ENCODE measurements around the gene SLC35G6.
"Not testable (repeated sequence)": the region's sequence is repeated elsewhere in the genome, so short reads cannot be mapped to it uniquely, and the experiment has no call there.

SLC35G6 gene

GRCh38 chr17:7482742-7483088, 1.5 kb downstream of the SLC35G6 start:
- H3K27me3 ChIP-seq (replicated peaks in 2 of 5; ENCODE audit: control insufficient read depth in 4 of 5, insufficient read depth in 5 of 5, low read length in 4 of 5); CTCF ChIA-PET; DNase-seq; H3K9me3 ChIP-seq (ENCODE audit: control extremely low read depth in 1 of 5, control insufficient read depth in 4 of 5, insufficient read depth in 2 of 5, low read depth in 1 of 5, low read length in 4 of 5); H3K36me3 ChIP-seq (ENCODE audit: control insufficient read depth in 4 of 4, insufficient read depth in 4 of 4, low read length in 3 of 4): not testable (repeated sequence)
- 80% methylated on average over 6 of the region's 6 CpGs for WGBS (ENCODE audit: insufficient coverage)
- Histone ChIP-seq H3K27ac (ENCODE audit: insufficient read depth in 1 of 2, low read depth in 1 of 2, low read length in 2 of 2, poor library complexity in 1 of 2, severe bottlenecking in 2 of 2) (peak overlapping the region in 1 of 2 experiments; percentile 100), H3K4me3 (ENCODE audit: control insufficient read depth in 1 of 7, extremely low read depth in 1 of 7, insufficient read depth in 4 of 7, low read depth in 2 of 7, low read length in 6 of 7) (peak overlapping the region in 5 of 7 experiments; percentile 81 to 97 (median 88)), H3K4me1 (ENCODE audit: control extremely low read depth in 1 of 4, control insufficient read depth in 4 of 4, insufficient read depth in 4 of 4, low read length in 3 of 4) (peaks cover 12 to 65% (median 52%) of the 10 kb centered on the region in 4 experiments)
- POLR2A ChIA-PET, result interaction anchor here (0.5 to 1.2 kb wide), 2 partner anchors 36 to 295 kb away, joined by 3 read pairs; no protein-coding TSS in a partner anchor

- POLR2A ChIA-PET, result interaction anchor here (0.5 to 2.5 kb wide), 18 partner anchors 7 to 295 kb away, joined by 3 to 28 read pairs (median 6); partner anchors contain the start of genes CHRNB1, FGF11, MPDU1 and PLSCR3
- CTCF ChIA-PET, result interaction anchor here (1.0 to 5.0 kb wide), 3 partner anchors 47 to 128 kb away, joined by 3 to 27 read pairs (median 4); partner anchors contain the start of gene TMEM102
- H3K27ac ChIP-seq (ENCODE audit: insufficient read depth in 1 of 2, low read depth in 1 of 2, low read length in 2 of 2, poor library complexity in 1 of 2, severe bottlenecking in 2 of 2), result peak overlapping the region; percentile 99 to 100
- no peaks in the 10 kb centered on the region for H3K9me3 ChIP-seq (ENCODE audit: control extremely low read depth in 1 of 5, control insufficient read depth in 4 of 5, insufficient read depth in 2 of 5, low read depth in 1 of 5, low read length in 4 of 5)
- H3K4me1 ChIP-seq (ENCODE audit: control extremely low read depth in 1 of 4, control insufficient read depth in 4 of 4, insufficient read depth in 4 of 4, low read length in 3 of 4), result peaks cover 12 to 59% (median 45%) of the 10 kb centered on the region in 4 experiments
- H3K36me3 ChIP-seq (ENCODE audit: control insufficient read depth in 4 of 4, insufficient read depth in 4 of 4, low read length in 3 of 4), result peaks cover 0 to 7% (median 2%) of the 10 kb centered on the region in 4 experiments
- H3K27me3 ChIP-seq (replicated peaks in 2 of 5; ENCODE audit: control insufficient read depth in 4 of 5, insufficient read depth in 5 of 5, low read length in 4 of 5), result no peaks in the 10 kb centered on the region
- peak overlapping the region; percentile 59 to 97 (median 84) for H3K4me3 ChIP-seq (ENCODE audit: control insufficient read depth in 1 of 7, extremely low read depth in 1 of 7, insufficient read depth in 4 of 7, low read depth in 2 of 7, low read length in 6 of 7)
- WGBS (ENCODE audit: insufficient coverage), result 0% methylated on average over 25 of the region's 38 CpGs
- DNase-seq, result peak; percentile 92 to 97 (median 96)
Observed at GRCh38 chr17:7483255-7484066, 2.2 kb downstream of the SLC35G6 start.

DNA sequence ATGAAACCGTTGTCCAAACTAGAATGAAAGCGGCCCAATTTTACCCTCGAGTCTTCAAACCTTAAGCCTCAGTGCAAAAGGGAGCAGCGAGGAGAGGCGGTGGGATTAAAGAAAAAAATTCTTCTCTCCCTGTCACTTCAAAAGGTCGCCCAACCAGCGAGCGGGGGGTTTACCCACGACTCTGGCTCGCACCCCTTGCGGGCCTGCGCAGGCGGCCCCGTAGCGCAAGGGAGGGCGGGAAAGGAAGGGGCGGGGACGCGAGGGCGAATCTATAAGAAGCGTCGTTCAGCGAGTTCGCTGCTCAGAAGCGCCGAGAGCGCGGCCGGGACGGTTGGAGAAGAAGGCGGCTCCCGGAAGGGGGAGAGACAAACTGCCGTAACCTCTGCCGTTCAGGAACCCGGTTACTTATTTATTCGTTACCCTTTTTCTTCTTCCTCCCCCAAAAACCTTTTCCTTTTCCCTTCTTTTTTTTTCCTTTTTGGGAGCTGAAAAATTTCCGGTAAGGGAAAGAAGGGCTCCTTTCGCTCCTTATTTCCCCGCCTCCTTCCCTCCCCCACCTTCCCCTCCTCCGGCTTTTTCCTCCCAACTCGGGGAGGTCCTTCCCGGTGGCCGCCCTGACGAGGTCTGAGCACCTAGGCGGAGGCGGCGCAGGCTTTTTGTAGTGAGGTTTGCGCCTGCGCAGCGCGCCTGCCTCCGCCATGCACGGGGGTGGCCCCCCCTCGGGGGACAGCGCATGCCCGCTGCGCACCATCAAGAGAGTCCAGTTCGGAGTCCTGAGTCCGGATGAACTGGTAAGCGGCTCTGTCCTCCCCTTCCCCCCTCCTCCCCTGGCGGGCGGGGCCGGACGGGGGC, 3.0 kb downstream of the SLC35G6 start, which contains the start of gene POLR2A:
POLR2A (plus strand) TSS at position 300 of the 852 bp plus-strand sequence.
- Histone ChIP-seq H3K36me3 (ENCODE audit: control insufficient read depth in 4 of 4, insufficient read depth in 4 of 4, low read length in 3 of 4) (peaks cover 0 to 9% (median 2%) of the 10 kb centered on the region in 4 experiments), H3K4me3 (ENCODE audit: control insufficient read depth in 1 of 7, extremely low read depth in 1 of 7, insufficient read depth in 4 of 7, low read depth in 2 of 7, low read length in 6 of 7) (peak within 1 kb of the TSS; percentile 59 to 97 (median 84)), H3K27ac (ENCODE audit: insufficient read depth in 1 of 2, low read depth in 1 of 2, low read length in 2 of 2, poor library complexity in 1 of 2, severe bottlenecking in 2 of 2) (peak within 1 kb of the TSS; percentile 99 to 100), H3K4me1 (ENCODE audit: control extremely low read depth in 1 of 4, control insufficient read depth in 4 of 4, insufficient read depth in 4 of 4, low read length in 3 of 4) (peaks cover 12 to 60% (median 46%) of the 10 kb centered on the region in 4 experiments), H3K27me3 (replicated peaks in 2 of 5; ENCODE audit: control insufficient read depth in 4 of 5, insufficient read depth in 5 of 5, low read length in 4 of 5) (no peaks in the 10 kb centered on the region), H3K9me3 (ENCODE audit: control extremely low read depth in 1 of 5, control insufficient read depth in 4 of 5, insufficient read depth in 2 of 5, low read depth in 1 of 5, low read length in 4 of 5) (no peaks in the 10 kb centered on the region)
- peak; percentile 97 to 99 (median 98) for DNase-seq
- ChIA-PET CTCF (interaction anchor here (1.0 to 5.0 kb wide), 6 partner anchors 8 to 129 kb away, joined by 3 to 27 read pairs (median 4); partner anchors contain the start of gene TMEM102), POLR2A (interaction anchor here (0.6 to 2.5 kb wide), 23 partner anchors 8 to 156 kb away, joined by 3 to 28 read pairs (median 5); partner anchors contain the start of genes CHRNB1, FGF11, MPDU1 and PLSCR3)
- 0% methylated on average over 34 of the region's 64 CpGs for WGBS (ENCODE audit: insufficient coverage)

DNA sequence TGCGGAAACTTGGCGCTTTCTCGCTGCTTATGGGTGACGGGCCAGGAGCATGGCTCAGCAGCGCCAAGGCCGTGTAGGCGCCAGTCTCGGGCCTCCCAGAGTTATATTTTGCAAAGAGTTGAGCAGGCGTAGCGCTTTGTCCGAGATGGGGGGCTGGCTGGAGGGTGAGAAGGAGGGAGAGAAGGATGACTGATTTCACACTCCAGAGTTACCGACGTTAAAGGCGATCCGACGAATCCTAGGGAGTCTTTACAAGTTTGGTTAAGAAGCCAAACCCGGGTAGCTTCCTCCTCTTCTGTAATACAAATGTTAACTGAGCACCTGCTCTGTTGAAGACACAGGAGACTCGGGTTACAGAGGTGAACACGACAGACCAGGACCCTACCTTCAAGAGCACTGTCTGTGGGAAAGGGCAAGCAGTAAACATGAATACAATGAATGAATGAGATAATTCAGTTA, 3.7 kb downstream of the SLC35G6 start:
- ChIA-PET POLR2A (interaction anchor here (0.5 to 2.5 kb wide), 18 partner anchors 9 to 156 kb away, joined by 3 to 28 read pairs (median 6); partner anchors contain the start of genes CHRNB1, FGF11, PLSCR3 and TMEM102), CTCF (interaction anchor here (0.9 to 5.0 kb wide), 7 partner anchors 9 to 129 kb away, joined by 3 to 27 read pairs (median 4); partner anchors contain the start of gene TMEM102)
- WGBS (ENCODE audit: insufficient coverage), result 0% methylated on average over 10 of the region's 19 CpGs
- no peaks in the 10 kb centered on the region for H3K9me3 ChIP-seq (ENCODE audit: control extremely low read depth in 1 of 5, control insufficient read depth in 4 of 5, insufficient read depth in 2 of 5, low read depth in 1 of 5, low read length in 4 of 5)
- H3K4me3 ChIP-seq (ENCODE audit: control insufficient read depth in 1 of 7, extremely low read depth in 1 of 7, insufficient read depth in 4 of 7, low read depth in 2 of 7, low read length in 6 of 7), result peak overlapping the region; percentile 54 to 97 (median 80)
- H3K27me3 ChIP-seq (replicated peaks in 2 of 5; ENCODE audit: control insufficient read depth in 4 of 5, insufficient read depth in 5 of 5, low read length in 4 of 5), result no peaks in the 10 kb centered on the region
- peaks cover 12 to 56% (median 42%) of the 10 kb centered on the region in 4 experiments for H3K4me1 ChIP-seq (ENCODE audit: control extremely low read depth in 1 of 4, control insufficient read depth in 4 of 4, insufficient read depth in 4 of 4, low read length in 3 of 4)
- H3K36me3 ChIP-seq (ENCODE audit: control insufficient read depth in 4 of 4, insufficient read depth in 4 of 4, low read length in 3 of 4), result peaks cover 0 to 10% (median 2%) of the 10 kb centered on the region in 4 experiments
- peak overlapping the region in 1 of 2 experiments; percentile 100 for H3K27ac ChIP-seq (ENCODE audit: insufficient read depth in 1 of 2, low read depth in 1 of 2, low read length in 2 of 2, poor library complexity in 1 of 2, severe bottlenecking in 2 of 2)
- DNase-seq, result no peak

GRCh38 chr17:7486181-7486580, 4.9 kb downstream of the SLC35G6 start:
- POLR2A ChIA-PET, result interaction anchor here (0.6 to 1.2 kb wide), 4 partner anchors 15 to 74 kb away, joined by 3 read pairs; no protein-coding TSS in a partner anchor
- peak overlapping the region in 5 of 7 experiments; percentile 12 to 88 (median 52) for H3K4me3 ChIP-seq (ENCODE audit: control insufficient read depth in 1 of 7, extremely low read depth in 1 of 7, insufficient read depth in 4 of 7, low read depth in 2 of 7, low read length in 6 of 7)
- no peaks in the 10 kb centered on the region for H3K9me3 ChIP-seq (ENCODE audit: control extremely low read depth in 1 of 5, control insufficient read depth in 4 of 5, insufficient read depth in 2 of 5, low read depth in 1 of 5, low read length in 4 of 5)
- CTCF ChIA-PET, result interaction anchor here (0.9 to 5.0 kb wide), 5 partner anchors 11 to 74 kb away, joined by 5 to 27 read pairs (median 6); partner anchors contain the start of gene TMEM102
- H3K27me3 ChIP-seq (replicated peaks in 2 of 5; ENCODE audit: control insufficient read depth in 4 of 5, insufficient read depth in 5 of 5, low read length in 4 of 5), result no peaks in the 10 kb centered on the region
- H3K4me1 ChIP-seq (ENCODE audit: control extremely low read depth in 1 of 4, control insufficient read depth in 4 of 4, insufficient read depth in 4 of 4, low read length in 3 of 4), result peaks cover 12 to 48% (median 37%) of the 10 kb centered on the region in 4 experiments
- DNase-seq, result no peak
- peak overlapping the region in 1 of 2 experiments; percentile 65 for H3K27ac ChIP-seq (ENCODE audit: insufficient read depth in 1 of 2, low read depth in 1 of 2, low read length in 2 of 2, poor library complexity in 1 of 2, severe bottlenecking in 2 of 2)
- H3K36me3 ChIP-seq (ENCODE audit: control insufficient read depth in 4 of 4, insufficient read depth in 4 of 4, low read length in 3 of 4), result peaks cover 0 to 15% (median 2%) of the 10 kb centered on the region in 4 experiments
- WGBS (ENCODE audit: insufficient coverage), result 89% methylated on average over 1 of the region's 3 CpGs

DNA sequence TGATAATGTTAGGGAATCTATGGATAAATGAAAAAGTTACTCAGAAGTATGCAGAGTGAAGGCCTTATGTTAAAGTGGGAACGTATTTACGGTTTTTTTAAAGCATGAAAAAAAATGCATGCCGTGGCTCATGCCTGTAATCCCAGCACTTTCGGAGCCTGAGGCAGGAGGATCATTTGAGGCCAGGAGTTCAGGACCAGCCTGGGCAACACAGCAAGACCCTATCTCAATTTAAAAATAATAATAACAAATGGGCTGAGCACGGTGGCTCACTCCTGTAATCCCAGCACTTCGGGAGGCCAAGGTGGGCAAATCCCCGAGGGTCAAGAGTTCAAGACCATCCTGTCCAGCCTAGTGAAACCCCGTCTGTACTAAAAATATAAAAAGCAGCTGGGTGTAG, 8.9 kb downstream of the SLC35G6 start:
- no peaks in the 10 kb centered on the region for H3K9me3 ChIP-seq (ENCODE audit: control extremely low read depth in 1 of 5, control insufficient read depth in 4 of 5, insufficient read depth in 2 of 5, low read depth in 1 of 5, low read length in 4 of 5)
- POLR2A ChIA-PET, result no interaction called here
- H3K27ac ChIP-seq (ENCODE audit: insufficient read depth in 1 of 2, low read depth in 1 of 2, low read length in 2 of 2, poor library complexity in 1 of 2, severe bottlenecking in 2 of 2), result no peak overlapping the region
- H3K4me3 ChIP-seq (ENCODE audit: control insufficient read depth in 1 of 7, extremely low read depth in 1 of 7, insufficient read depth in 4 of 7, low read depth in 2 of 7, low read length in 6 of 7), result no peak overlapping the region
- peaks cover 10 to 30% (median 20%) of the 10 kb centered on the region in 4 experiments for H3K4me1 ChIP-seq (ENCODE audit: control extremely low read depth in 1 of 4, control insufficient read depth in 4 of 4, insufficient read depth in 4 of 4, low read length in 3 of 4)
- H3K27me3 ChIP-seq (replicated peaks in 2 of 5; ENCODE audit: control insufficient read depth in 4 of 5, insufficient read depth in 5 of 5, low read length in 4 of 5), result no peaks in the 10 kb centered on the region
- peaks cover 4 to 35% (median 13%) of the 10 kb centered on the region in 4 experiments for H3K36me3 ChIP-seq (ENCODE audit: control insufficient read depth in 4 of 4, insufficient read depth in 4 of 4, low read length in 3 of 4)
- WGBS (ENCODE audit: insufficient coverage), result 84% methylated on average over 8 of the region's 8 CpGs
- CTCF ChIA-PET, result interaction anchor here (0.7 to 1.5 kb wide), 3 partner anchors 14 to 310 kb away, joined by 3 to 5 read pairs (median 3); no protein-coding TSS in a partner anchor
- DNase-seq, result no peak

Measured in common myeloid progenitor, CD34-positive (primary cell).